Measurements from ENCODE around the gene ATOX1. TPM values are rescaled to one million over a fixed set of nuclear protein-coding genes. Genes with fewer than 3 reads are reported as not detected.
A peak's percentile ranks its signal among the peaks of the same experiment; 100 is the strongest.

The ATOX1 gene
- total and polyA plus RNA-seq, 9 of the 15 experiments (the other 6 are each of a cell fraction or from before 2014, with no cell fraction given) = 59.2 to 318 (median 86.2) TPM

DNA sequence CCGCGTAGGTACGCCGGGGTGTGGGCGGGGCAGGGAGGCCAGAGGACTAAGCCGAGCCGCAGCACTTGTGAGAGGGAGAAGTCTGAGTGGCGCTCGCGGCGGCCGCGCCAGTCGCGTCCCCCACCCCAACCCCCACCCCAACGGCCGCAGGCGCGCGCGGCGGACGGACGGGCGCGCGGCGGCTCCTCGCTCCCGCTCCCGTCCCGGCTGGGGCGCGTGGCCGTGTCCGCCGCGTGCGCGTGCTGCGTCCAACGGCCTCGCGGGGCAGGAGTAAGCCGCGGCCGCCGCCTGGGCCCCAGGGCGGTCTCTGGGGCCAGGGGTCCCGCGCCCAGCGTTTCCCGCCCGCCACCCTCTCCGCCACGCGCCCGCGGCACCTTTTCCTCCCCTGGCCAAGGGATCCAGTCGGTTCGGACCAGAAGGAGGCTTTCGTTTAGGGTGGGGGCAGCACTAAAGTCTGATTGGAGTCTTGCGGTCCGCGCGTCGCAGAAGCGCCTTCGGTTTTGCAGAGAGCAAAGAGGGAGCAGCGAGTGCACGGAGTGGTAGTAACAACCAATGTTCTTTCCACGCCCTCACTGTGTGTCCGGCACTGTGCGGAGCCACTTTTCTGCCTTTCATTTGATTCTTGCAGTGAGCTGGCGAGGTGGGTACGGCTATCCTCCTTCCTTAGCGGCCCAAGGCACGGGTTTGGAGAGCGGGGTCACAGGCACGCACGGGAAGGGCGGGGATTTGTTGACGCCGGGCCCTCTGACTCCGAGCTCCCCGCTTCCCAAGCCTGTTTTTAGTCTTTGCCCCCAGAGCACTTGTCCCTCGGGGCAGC is 13.8 kb upstream of the ATOX1 start (continued):
- TF ChIP-seq, protein P1, sequence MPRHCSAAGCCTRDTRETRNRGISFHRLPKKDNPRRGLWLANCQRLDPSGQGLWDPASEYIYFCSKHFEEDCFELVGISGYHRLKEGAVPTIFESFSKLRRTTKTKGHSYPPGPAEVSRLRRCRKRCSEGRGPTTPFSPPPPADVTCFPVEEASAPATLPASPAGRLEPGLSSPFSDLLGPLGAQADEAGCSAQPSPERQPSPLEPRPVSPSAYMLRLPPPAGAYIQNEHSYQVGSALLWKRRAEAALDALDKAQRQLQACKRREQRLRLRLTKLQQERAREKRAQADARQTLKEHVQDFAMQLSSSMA (CRISPR knock-in tag; IDR thresholded peaks at IDR 0.05) = 0 out of 2 replicates have a peak, but pooled peaks have one; percentile 27
- TF ChIP-seq, protein P2, sequence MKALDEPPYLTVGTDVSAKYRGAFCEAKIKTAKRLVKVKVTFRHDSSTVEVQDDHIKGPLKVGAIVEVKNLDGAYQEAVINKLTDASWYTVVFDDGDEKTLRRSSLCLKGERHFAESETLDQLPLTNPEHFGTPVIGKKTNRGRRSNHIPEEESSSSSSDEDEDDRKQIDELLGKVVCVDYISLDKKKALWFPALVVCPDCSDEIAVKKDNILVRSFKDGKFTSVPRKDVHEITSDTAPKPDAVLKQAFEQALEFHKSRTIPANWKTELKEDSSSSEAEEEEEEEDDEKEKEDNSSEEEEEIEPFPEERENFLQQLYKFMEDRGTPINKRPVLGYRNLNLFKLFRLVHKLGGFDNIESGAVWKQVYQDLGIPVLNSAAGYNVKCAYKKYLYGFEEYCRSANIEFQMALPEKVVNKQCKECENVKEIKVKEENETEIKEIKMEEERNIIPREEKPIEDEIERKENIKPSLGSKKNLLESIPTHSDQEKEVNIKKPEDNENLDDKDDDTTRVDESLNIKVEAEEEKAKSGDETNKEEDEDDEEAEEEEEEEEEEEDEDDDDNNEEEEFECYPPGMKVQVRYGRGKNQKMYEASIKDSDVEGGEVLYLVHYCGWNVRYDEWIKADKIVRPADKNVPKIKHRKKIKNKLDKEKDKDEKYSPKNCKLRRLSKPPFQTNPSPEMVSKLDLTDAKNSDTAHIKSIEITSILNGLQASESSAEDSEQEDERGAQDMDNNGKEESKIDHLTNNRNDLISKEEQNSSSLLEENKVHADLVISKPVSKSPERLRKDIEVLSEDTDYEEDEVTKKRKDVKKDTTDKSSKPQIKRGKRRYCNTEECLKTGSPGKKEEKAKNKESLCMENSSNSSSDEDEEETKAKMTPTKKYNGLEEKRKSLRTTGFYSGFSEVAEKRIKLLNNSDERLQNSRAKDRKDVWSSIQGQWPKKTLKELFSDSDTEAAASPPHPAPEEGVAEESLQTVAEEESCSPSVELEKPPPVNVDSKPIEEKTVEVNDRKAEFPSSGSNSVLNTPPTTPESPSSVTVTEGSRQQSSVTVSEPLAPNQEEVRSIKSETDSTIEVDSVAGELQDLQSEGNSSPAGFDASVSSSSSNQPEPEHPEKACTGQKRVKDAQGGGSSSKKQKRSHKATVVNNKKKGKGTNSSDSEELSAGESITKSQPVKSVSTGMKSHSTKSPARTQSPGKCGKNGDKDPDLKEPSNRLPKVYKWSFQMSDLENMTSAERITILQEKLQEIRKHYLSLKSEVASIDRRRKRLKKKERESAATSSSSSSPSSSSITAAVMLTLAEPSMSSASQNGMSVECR (CRISPR knock-in tag; IDR thresholded peaks at IDR 0.05) = peak; percentile 81; the same call in 1 of the 2 replicates
- peak; percentile 41; the same call in 1 of the 2 replicates for TF ChIP-seq CC2D1A (IDR thresholded peaks at IDR 0.05)
- no peak for TF ChIP-seq ZFP1 (CRISPR knock-in tag; IDR thresholded peaks at IDR 0.05)
- TF ChIP-seq L3MBTL2 (IDR thresholded peaks at IDR 0.05) = peak; percentile 29; the same call in 1 of the 2 replicates
- peak; percentile 14; the same call in 1 of the 2 replicates for TF ChIP-seq AFF4 (CRISPR knock-in tag; IDR thresholded peaks at IDR 0.05)
